IPS-18a (cell line): ENCODE results near the gene LAMP2.
A peak's percentile ranks its signal among the peaks of the same experiment; 100 is the strongest.
"Not testable (repeated sequence)": the region's sequence is repeated elsewhere in the genome, so short reads cannot be mapped to it uniquely, and the experiment has no call there.

ENCODE experiments used
- H3K27ac ChIP-seq: one replicate; pipeline ENCODE4 v1.5.1; 2013; ENCODE audit warnings: low read length
- H3K27me3 ChIP-seq: one replicate; pipeline ENCODE4 v1.6.1; 2013; ENCODE audit warnings: mild to moderate bottlenecking, low read length; ENCODE audit not compliant: control insufficient read depth, insufficient read depth
- H3K36me3 ChIP-seq: one replicate; pipeline ENCODE4 v1.6.1; 2013; ENCODE audit warnings: low read depth, low read length; ENCODE audit not compliant: control insufficient read depth
- H3K4me1 ChIP-seq: one replicate; pipeline ENCODE4 v1.6.1; 2013; ENCODE audit warnings: low read depth, low read length; ENCODE audit not compliant: control insufficient read depth
- H3K4me3 ChIP-seq: one replicate; pipeline ENCODE4 v1.5.1; 2013; ENCODE audit warnings: low read length
- H3K9ac ChIP-seq: one replicate; pipeline ENCODE4 v1.6.1; 2013; ENCODE audit warnings: mild to moderate bottlenecking, low read length, moderate library complexity
- H3K9me3 ChIP-seq: one replicate; pipeline ENCODE4 v1.6.1; 2013; ENCODE audit warnings: low read depth, low read length; ENCODE audit not compliant: control insufficient read depth

Gene LAMP2

GRCh38 chrX:120477453-120477852 is 8.4 kb upstream of the LAMP2 start:
- H3K9ac ChIP-seq = no peak overlapping the region
- no peaks in the 10 kb centered on the region for H3K27me3 ChIP-seq
- H3K4me3 ChIP-seq = no peak overlapping the region
- no peaks in the 10 kb centered on the region for H3K4me1 ChIP-seq
- H3K9me3 ChIP-seq = peaks cover 15% of the 10 kb centered on the region
- H3K36me3 ChIP-seq = no peaks in the 10 kb centered on the region
- no peak overlapping the region for H3K27ac ChIP-seq

DNA sequence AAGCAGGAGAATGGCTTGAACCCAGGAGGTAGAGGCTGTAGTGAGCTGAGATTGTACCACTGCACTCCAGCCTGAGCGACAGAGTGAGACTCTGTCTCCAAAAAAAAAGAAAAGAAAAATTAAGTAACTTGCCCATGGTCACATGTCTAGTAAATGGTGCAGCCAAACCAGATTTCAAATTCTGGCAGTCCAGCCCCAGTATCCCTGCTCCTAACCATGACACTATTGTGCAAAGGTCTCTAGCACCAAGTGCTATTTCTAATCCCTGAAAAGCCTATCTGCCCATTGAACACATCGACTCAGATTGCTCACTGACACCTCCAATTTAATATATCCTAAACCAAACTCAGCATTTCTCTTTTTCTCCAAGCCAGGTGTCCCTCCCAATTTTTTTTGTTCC is 7.6 kb upstream of the LAMP2 start:
- no peak overlapping the region for H3K27ac ChIP-seq
- H3K36me3 ChIP-seq = no peaks in the 10 kb centered on the region
- H3K9ac ChIP-seq = no peak overlapping the region
- no peaks in the 10 kb centered on the region for H3K27me3 ChIP-seq
- H3K9me3 ChIP-seq = peaks cover 15% of the 10 kb centered on the region
- H3K4me1 ChIP-seq = no peaks in the 10 kb centered on the region
- H3K4me3 ChIP-seq = no peak overlapping the region

GRCh38 chrX:120475447-120475846 is 6.4 kb upstream of the LAMP2 start:
- not testable (repeated sequence) for H3K9ac ChIP-seq, H3K36me3 ChIP-seq, H3K27me3 ChIP-seq, H3K4me3 ChIP-seq, H3K4me1 ChIP-seq, H3K27ac ChIP-seq
- H3K9me3 ChIP-seq = peaks cover 17% of the 10 kb centered on the region

- Histone ChIP-seq H3K36me3 (no peaks in the 10 kb centered on the region), H3K9ac (no peak overlapping the region), H3K27me3 (no peaks in the 10 kb centered on the region), H3K4me1 (no peaks in the 10 kb centered on the region), H3K27ac (no peak overlapping the region), H3K4me3 (no peak overlapping the region), H3K9me3 (peaks cover 17% of the 10 kb centered on the region)
Observed at GRCh38 chrX:120474085-120474484, 5.0 kb upstream of the LAMP2 start.

DNA sequence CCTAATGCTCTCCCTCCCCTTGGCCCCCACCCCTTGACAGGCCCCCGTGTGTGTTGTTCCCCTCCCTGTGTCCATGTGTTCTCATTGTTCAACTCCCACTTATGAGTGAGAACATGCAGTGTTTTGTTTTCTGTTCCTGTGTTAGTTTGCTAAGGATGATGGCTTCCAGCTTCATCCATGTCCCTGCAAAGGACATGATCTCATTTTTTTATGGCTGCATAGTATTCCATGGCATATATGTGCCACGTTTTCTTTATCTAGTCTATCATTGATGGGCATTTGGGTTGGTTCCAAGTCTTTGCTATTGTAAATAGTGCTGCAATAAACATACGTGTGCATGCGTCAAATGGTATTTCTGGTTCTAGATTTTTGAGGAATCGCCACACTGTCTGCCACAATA is 561 bp upstream of the LAMP2 start:
- not testable (repeated sequence) for H3K27ac ChIP-seq, H3K4me3 ChIP-seq, H3K9ac ChIP-seq, H3K4me1 ChIP-seq, H3K9me3 ChIP-seq, H3K36me3 ChIP-seq, H3K27me3 ChIP-seq

DNA sequence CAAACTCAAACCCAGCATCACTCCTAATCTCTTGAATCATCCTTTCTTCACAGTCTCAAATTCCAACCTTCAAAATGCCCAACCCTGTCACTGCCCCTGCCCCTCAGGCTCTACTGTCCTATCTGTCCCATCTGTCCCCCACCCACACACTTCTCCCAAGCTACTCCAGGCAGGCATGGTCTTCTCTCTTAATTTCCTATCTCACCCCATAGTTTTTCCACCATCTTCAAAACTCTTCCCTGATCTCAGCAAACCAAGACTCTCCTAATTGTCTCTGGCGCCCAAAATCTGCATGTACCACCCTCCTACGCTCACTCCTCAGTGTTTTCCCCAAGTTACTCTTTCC is 644 bp downstream of the LAMP2 start:
- Histone ChIP-seq H3K4me1 (no peaks in the 10 kb centered on the region), H3K9ac (peak overlapping the region; percentile 74), H3K27me3 (no peaks in the 10 kb centered on the region), H3K36me3 (no peaks in the 10 kb centered on the region), H3K27ac (no peak overlapping the region), H3K4me3 (peak overlapping the region; percentile 77), H3K9me3 (peaks cover 8% of the 10 kb centered on the region)

- Histone ChIP-seq H3K4me3 (peak overlapping the region; percentile 77), H3K27ac (no peak overlapping the region)
Observed at GRCh38 chrX:120468071-120468470, 1.0 kb downstream of the LAMP2 start.

DNA sequence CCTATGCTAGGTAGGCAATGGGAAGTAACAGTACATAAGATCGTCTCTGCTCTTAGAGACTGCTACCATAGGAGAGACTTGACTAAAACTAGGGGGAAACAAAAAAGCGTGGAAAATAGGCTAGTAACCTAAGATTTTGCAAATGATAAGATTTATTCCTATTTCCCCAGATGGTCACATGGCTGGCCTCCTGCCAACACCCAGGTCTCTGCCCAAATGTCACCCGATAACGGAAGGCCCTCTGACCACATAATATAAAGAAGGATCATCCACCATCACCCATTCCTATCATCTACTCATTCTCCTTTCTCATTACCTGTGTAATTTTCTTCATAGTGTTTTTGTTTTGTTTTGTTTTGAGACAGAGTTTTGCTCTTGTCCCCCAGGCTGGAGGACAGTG is 4.7 kb downstream of the LAMP2 start:
- Histone ChIP-seq H3K9ac (no peak overlapping the region), H3K27ac (no peak overlapping the region), H3K36me3 (no peaks in the 10 kb centered on the region), H3K9me3 (peaks cover 10% of the 10 kb centered on the region), H3K27me3 (no peaks in the 10 kb centered on the region), H3K4me3 (no peak overlapping the region), H3K4me1 (no peaks in the 10 kb centered on the region)

More at GRCh38 chrX:120468071-120468470, 1.0 kb downstream of the LAMP2 start:
- H3K4me1 ChIP-seq = no peaks in the 10 kb centered on the region
- no peaks in the 10 kb centered on the region for H3K36me3 ChIP-seq
- H3K9ac ChIP-seq = peak overlapping the region; percentile 74
- H3K9me3 ChIP-seq = peaks cover 8% of the 10 kb centered on the region
- H3K27me3 ChIP-seq = no peaks in the 10 kb centered on the region

DNA sequence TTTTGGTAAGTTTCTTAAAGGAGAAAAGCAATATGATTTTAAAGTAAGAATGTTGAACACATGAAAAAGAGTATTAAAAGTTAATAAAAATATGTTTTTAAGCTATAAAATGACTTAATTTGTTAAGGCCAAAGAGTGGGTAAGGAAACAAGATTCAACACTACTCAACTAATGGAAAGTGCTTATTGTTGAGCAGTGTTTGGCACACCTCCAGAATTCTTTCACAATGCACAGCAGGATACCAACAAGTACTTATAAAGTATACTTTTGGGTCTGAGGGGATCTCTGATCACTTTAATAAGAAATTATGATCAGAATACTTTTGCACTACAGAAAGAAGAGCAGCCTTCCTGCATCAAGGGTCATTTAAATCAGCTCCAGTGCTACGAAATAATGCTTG is 5.9 kb downstream of the LAMP2 start:
- Histone ChIP-seq H3K4me3 (no peak overlapping the region), H3K9ac (no peak overlapping the region), H3K9me3 (peaks cover 15% of the 10 kb centered on the region), H3K36me3 (no peaks in the 10 kb centered on the region), H3K4me1 (no peaks in the 10 kb centered on the region), H3K27ac (no peak overlapping the region), H3K27me3 (no peaks in the 10 kb centered on the region)

GRCh38 chrX:120462370-120462769 is 6.7 kb downstream of the LAMP2 start:
- no peaks in the 10 kb centered on the region for H3K27me3 ChIP-seq

DNA sequence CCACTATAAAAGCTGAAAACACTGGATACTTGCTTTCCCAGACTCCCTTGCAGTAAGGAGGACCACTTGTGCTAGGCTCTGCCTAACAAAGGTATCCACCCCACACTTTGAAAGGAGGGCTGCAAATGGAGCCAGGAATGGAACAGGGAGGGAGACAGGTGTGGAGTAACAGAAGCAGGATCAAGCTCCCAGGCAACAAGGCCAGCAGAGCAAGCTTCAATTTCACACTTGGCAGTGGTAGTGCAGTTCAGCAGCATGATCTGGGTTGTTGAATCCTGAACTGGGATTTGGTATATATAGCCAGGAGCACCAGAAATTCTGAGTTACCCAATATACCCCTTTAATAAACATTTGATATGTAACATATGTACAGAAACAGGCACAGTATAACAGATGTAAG is 9.8 kb downstream of the LAMP2 start:
- no peak overlapping the region for H3K27ac ChIP-seq
- no peaks in the 10 kb centered on the region for H3K4me1 ChIP-seq
- no peak overlapping the region for H3K4me3 ChIP-seq

More at GRCh38 chrX:120462370-120462769, 6.7 kb downstream of the LAMP2 start:
- no peaks in the 10 kb centered on the region for H3K4me1 ChIP-seq
- no peak overlapping the region for H3K4me3 ChIP-seq
- peaks cover 15% of the 10 kb centered on the region for H3K9me3 ChIP-seq
- no peaks in the 10 kb centered on the region for H3K36me3 ChIP-seq
- no peak overlapping the region for H3K27ac ChIP-seq
- no peak overlapping the region for H3K9ac ChIP-seq

DNA sequence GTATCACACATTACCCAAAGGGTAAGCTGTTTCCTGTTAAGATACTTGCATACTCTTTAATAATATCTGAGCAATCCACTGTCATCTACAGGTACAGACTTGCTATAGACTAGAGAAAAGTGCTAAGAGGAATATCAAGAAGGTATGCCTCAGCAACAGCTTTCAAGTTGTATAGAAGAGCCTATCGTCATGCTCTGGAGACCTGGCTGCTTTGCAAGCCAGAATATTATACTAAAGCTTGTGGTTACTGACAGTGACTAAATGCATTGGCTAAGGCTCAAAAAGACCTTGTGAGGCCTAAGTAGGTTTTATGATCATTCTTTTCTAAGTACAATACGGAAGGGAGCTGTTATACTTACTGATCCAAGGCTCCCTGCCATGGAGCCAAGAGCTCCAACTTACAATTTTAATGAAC is 11.3 kb downstream of the LAMP2 start:
- Histone ChIP-seq H3K9me3 (peaks cover 15% of the 10 kb centered on the region), H3K36me3 (peaks cover 2% of the 10 kb centered on the region), H3K9ac (no peak overlapping the region), H3K4me1 (no peaks in the 10 kb centered on the region), H3K27me3 (no peaks in the 10 kb centered on the region), H3K27ac (no peak overlapping the region), H3K4me3 (no peak overlapping the region)

More for the DNA sequence above, 9.8 kb downstream of the LAMP2 start:
- peaks cover 15% of the 10 kb centered on the region for H3K9me3 ChIP-seq
- no peaks in the 10 kb centered on the region for H3K27me3 ChIP-seq
- no peak overlapping the region for H3K9ac ChIP-seq
- peaks cover 2% of the 10 kb centered on the region for H3K36me3 ChIP-seq
